Adipose tissue (tissue), 3 donors: ENCODE results near the gene CPT1A. TPM values are rescaled to one million over a fixed set of nuclear protein-coding genes. Genes with fewer than 3 reads are reported as not detected.
A peak's percentile ranks its signal among the peaks of the same experiment; 100 is the strongest.

ENCODE experiments used
- H3K27ac ChIP-seq: one replicate; pipeline ENCODE4 v1.5.1; 2013; ENCODE audit warnings: low read depth, low read length
- WGBS, 3 donors: extraction: QIAGEN DNeasy Blood & Tissue Kit; methylation state at CpG; one replicate each; pipeline ENCODE4 v1.1.7; 2013; 5-methylcytosine and 5-hydroxymethylcytosine counted together
- polyA plus RNA-seq, 3 donors: library from polyadenylated mRNA; stranded (reverse); fragments of 200-250 nt; gene quantifications; one replicate each; pipeline ENCODE4 v1.2.3, GENCODE V29; 2013
- donor health status: healthy with polysubstance abuse.
- donor health status: Bipolar disorder and iron deficiency.
- donor health status: healthy.

Gene CPT1A
- polyA plus RNA-seq, 3 donors, result 9.4 to 19.7 (median 11.6) TPM

GRCh38 chr11:68838572-68838964 is 3.1 kb downstream of the CPT1A start:
- 1 to 6% (median 5%) methylated on average over 8 of the region's 8 CpGs for WGBS, 3 donors
- H3K27ac ChIP-seq, result peak overlapping the region; percentile 33

- H3K27ac ChIP-seq, result peak overlapping the region; percentile 13
- WGBS, 3 donors, result 62 to 74% (median 65%) methylated on average over 17 of the region's 17 CpGs
Measured at GRCh38 chr11:68837583-68838571, 3.8 kb downstream of the CPT1A start.

GRCh38 chr11:68835749-68836148 is 6.0 kb downstream of the CPT1A start:
- no peak overlapping the region for H3K27ac ChIP-seq
- 48 to 81% (median 75%) methylated on average over 4 of the region's 4 CpGs for WGBS, 3 donors

GRCh38 chr11:68835328-68835727 is 6.4 kb downstream of the CPT1A start:
- WGBS, 3 donors, result 74 to 78% (median 76%) methylated on average over 5 of the region's 5 CpGs
- H3K27ac ChIP-seq, result no peak overlapping the region

- WGBS, 3 donors, result 38 to 76% (median 73%) methylated on average over 8 of the region's 8 CpGs
- H3K27ac ChIP-seq, result no peak overlapping the region
Measured at GRCh38 chr11:68832476-68833181, 9.1 kb downstream of the CPT1A start.

GRCh38 chr11:68831124-68831523 is 10.6 kb downstream of the CPT1A start:
- no peak overlapping the region for H3K27ac ChIP-seq
- WGBS, 3 donors, result 33 to 81% (median 80%) methylated on average over 5 of the region's 5 CpGs

- H3K27ac ChIP-seq, result no peak overlapping the region
- 67 to 91% (median 81%) methylated on average over 15 of the region's 15 CpGs for WGBS, 3 donors
Measured at GRCh38 chr11:68829581-68829980, 12.1 kb downstream of the CPT1A start.

GRCh38 chr11:68828957-68829356 is 12.8 kb downstream of the CPT1A start:
- H3K27ac ChIP-seq, result no peak overlapping the region
- WGBS, 3 donors, result 51 to 61% (median 51%) methylated on average over 12 of the region's 12 CpGs

GRCh38 chr11:68828155-68828931 is 13.4 kb downstream of the CPT1A start:
- 33 to 58% (median 42%) methylated on average over 19 to 20 of the region's 20 CpGs for WGBS, 3 donors

GRCh38 chr11:68827733-68828132 is 14.0 kb downstream of the CPT1A start:
- WGBS, 3 donors, result 59 to 76% (median 59%) methylated on average over 8 of the region's 8 CpGs
- H3K27ac ChIP-seq, result no peak overlapping the region

More at GRCh38 chr11:68828155-68828931, 13.4 kb downstream of the CPT1A start:
- H3K27ac ChIP-seq, result no peak overlapping the region

GRCh38 chr11:68826726-68827125 is 15.0 kb downstream of the CPT1A start:
- no peak overlapping the region for H3K27ac ChIP-seq
- 92 to 96% (median 94%) methylated on average over 9 of the region's 9 CpGs for whole genome bisulfite sequencing, 3 donors

GRCh38 chr11:68825571-68825970 is 16.1 kb downstream of the CPT1A start:
- H3K27ac ChIP-seq, result no peak overlapping the region
- WGBS, 3 donors, result 31 to 46% (median 33%) methylated on average over 7 of the region's 7 CpGs

- WGBS, 3 donors, result 86 to 95% (median 93%) methylated on average over 5 of the region's 5 CpGs
- H3K27ac ChIP-seq, result no peak overlapping the region
Measured at GRCh38 chr11:68822546-68822945, 19.2 kb downstream of the CPT1A start.

- H3K27ac ChIP-seq, result no peak overlapping the region
- 55 to 85% (median 57%) methylated on average over 4 of the region's 4 CpGs for WGBS, 3 donors
Measured at GRCh38 chr11:68821670-68822069, 20.0 kb downstream of the CPT1A start.

- WGBS, 3 donors, result 79 to 84% (median 79%) methylated on average over 10 of the region's 10 CpGs
- H3K27ac ChIP-seq, result no peak overlapping the region
Measured at GRCh38 chr11:68819362-68819761, 22.4 kb downstream of the CPT1A start.

GRCh38 chr11:68818181-68818580 is 23.5 kb downstream of the CPT1A start:
- H3K27ac ChIP-seq, result no peak overlapping the region
- 84 to 91% (median 87%) methylated on average over 7 of the region's 7 CpGs for WGBS, 3 donors

- no peak overlapping the region for H3K27ac ChIP-seq
- 66 to 93% (median 88%) methylated on average over 3 to 4 of the region's 4 CpGs for WGBS, 3 donors
Measured at GRCh38 chr11:68817554-68817953, 24.2 kb downstream of the CPT1A start.

- WGBS, 3 donors, result 62 to 67% (median 63%) methylated on average over 7 of the region's 7 CpGs
- no peak overlapping the region for H3K27ac ChIP-seq
Measured at GRCh38 chr11:68816917-68817419, 24.7 kb downstream of the CPT1A start.
